Cerebellar nuclear complex (tissue), 1 donor: ENCODE measurements around the gene GATAD2B.
"Not testable (repeated sequence)": the region's sequence is repeated elsewhere in the genome, so short reads cannot be mapped to it uniquely, and the experiment has no call there.

Experiments used
- DNase-seq, 2 experiments: peaks; one replicate each; lab custom pipeline; 2025; lab: John Stamatoyannopoulos, UW

Gene GATAD2B

DNA sequence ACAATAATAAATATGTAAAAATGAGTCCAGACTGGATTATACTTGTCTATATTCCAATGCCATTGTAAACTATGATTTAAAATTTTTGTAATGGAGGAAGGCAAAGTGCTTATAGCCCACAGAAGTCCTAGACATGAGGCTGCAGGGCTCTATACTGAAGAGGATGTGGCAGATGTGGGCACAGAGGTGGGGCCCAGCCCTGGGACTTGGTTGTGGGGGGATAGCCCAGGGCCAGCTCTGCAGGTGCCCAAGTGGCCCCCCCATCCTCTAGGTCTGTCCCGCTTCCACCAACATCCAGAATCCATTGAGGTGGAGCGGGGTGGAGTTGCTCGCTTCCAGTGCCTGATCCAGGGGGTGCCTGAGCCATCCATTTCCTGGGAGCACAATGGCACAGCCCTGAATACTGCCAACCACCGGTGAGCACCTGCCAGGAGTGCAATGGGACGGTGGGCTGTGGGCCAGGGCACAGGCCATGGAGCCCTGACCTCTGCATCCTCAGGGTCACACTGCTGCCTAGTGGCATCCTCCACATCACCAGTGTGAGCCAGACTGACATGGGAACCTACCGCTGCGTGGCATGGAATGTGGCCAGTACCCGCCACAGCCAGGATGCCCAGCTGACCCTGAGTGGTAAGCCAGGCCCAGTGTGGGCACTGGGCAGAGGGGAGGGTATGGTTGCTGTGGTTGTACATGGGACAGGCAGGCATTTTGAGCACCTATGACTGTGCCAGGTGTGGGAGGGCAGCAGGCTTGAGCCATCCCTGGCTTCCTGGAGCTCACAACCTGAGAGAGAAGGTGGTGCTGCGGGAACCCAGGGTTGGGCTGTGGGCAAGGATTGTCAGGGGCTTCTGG is 126.6 kb downstream of the GATAD2B start:
- DNase-seq, result no peak

DNA sequence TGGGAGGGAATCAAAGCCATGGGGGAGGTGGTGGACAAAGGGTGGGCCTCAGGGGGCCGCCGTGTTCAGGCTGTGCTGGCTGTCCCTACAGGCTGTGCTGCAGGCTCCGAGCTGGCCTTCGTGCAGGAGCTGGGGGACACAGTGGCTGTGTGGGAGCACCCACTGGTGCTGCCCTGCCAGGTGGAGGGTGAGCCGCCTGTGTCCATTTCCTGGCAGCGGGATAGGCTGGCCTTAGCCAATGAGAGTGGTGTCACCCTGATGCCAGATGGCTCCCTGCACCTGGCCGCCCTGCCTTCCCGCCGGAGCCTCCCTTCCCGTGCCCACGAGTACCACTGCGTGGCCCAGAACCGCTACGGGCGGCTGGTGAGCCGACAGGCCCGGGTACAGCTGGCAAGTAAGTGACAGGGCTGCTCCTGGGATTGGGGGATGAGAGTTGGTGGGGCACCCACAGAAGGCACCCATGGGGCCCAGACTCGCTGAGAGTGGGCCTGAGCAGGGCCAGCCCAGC is 127.4 kb downstream of the GATAD2B start:
- peak in 1 of 2 experiments; percentile 37 for DNase-seq

GRCh38 chr1:153794624-153795329 is 128.0 kb downstream of the GATAD2B start:
- no peak for DNase-seq

DNA sequence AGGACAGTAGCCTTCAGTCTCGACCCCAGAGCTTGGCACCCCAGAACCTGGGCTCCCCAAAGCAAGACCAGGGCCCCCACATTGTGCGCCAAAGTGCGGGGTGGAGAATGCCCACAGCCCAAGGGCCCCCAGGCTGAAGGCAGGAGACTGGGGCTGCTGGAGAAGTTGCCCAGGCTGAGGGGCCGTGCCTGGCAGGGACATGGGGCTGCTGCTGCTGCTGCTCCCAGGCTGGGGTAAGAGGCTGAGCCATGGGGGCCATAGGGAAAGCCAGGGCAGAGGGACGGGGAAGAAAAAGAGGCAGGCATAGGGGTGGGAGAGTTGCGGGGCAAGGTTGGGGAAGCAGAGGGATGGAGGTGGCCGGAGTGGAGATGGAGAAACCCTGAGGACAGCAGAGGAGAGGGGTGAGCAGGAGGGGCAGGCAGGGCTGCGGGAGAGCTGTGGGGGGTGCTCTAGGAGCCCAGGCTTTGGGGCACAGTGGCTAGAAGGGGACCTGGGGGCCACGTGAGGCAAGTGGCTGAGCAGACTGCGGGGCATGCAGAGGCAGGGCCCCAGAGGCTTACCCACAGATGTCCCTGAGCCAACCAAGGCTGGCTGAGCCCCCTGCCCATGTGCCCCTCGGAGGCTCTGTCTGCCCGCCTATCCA is 128.7 kb downstream of the GATAD2B start:
- DNase-seq, result no peak

DNA sequence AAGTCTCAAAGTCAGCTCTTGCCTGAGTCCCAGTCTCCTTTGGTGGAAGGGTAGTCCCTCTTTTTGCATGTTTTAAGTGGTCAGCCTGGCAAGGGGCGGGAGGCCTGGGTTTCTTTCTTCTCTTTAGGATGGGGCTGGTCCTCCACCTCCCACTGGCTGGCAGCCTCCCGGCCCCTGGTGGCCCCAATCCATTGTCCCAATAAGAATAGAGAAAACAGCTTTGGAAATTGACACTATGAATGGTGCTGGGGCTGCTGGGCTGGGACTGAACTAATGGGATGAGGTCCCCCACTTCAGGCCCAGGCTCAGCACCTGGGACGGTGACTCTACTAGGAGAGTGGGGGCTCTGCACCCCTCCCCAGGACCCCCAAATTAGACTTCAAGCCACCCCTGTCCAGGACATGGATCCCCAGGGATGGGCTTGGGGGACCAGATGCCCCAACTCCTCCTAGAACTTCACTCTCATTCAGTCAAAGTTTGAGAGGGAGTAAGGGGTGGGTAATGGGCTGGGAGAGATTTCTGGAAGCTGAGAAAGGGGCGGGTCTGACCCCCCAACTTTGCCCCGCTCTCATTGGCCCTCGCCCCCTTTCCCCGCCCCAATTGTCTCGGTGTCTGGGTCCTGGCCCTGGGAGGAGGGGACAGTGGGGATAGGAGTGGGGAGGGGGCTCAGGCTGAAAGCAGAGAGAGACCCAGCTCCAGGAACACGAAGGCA is 129.4 kb downstream of the GATAD2B start:
- no peak for DNase-seq

DNA sequence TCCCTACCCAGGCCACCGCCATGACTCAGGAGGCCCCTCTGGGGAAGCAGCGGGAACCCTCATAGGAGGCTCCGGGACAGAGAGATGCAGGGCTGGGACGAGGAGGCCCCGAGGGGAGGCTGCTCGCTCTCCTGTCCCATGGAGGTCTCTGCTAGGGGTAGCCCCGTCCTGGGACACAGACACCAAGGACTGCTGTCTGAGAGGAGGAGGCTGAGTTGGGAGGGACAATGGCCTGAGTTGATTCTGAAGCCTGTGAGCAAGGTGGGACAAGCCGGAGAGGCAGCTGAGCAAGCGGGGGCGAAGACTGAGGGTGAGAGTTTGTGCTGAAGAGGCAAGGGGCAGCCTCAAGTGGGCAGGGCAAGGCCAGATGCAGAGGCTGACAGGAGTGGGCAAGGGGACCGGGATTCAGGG is 130.1 kb downstream of the GATAD2B start:
- no peak for DNase-seq

DNA sequence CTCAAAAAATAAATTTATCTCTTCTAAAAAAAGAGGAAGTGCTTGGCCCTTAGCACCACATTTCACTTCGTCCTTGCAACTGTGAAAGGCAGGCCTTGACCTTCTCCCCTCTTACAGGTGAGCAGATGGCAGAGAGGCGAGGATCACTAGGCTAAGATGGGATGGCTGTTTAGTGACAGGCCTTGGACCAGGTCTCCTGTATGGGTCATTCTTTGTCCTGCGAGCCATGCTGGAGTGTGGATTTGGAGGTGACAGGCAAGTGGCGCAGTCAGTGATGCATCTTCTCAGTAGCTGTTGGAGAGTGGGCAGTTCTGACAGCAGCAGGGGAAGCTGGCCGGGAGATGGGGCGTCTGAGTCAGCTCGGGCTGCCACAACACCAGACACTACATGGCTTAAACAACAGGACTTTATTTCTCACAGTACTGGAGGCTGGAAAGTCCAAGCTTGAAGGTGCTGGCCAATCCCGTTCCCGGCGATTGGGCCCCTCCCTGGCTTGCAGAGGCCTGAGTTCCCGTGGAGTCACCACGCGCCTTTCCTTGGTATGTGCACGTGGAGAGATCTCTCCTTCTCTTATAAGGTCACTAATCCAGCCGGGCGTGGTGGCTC is 131.0 kb downstream of the GATAD2B start:
- no peak for DNase-seq

DNA sequence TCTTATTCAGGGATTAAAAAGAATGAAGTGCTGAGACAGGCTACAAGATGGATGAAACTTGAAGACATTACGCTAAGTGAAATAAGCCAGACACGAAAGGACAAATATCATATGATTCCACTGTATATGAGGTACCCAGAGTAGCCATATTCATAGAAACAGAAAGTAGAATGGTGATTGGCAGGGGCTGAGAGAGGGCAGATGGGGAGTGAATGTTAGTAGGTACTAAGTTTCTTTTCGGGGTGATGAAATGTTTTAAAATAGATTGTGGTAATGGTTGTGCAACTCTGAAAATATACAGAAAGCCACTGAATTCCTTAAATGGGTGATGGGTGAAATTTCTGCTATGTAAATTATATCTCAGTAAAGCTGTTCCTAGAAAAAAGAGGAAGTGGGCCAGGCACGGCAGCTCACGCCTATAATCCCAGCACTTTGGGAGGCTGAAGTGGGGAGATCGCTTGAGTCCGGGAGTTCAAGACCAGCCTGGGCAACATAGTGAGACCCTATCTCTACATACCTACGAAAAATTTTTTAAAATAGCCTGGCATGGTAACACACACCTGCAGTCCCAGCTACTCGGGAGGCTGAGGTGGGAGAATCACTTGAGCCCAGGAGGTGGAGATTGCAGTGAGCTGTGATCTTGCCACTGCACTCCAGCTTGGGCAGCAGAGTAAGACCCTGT is 131.7 kb downstream of the GATAD2B start:
- DNase-seq, result no peak

- DNase-seq, result peak; percentile 31 to 82
These were observed 132.3 kb downstream of the GATAD2B start for GRCh38 chr1:153790313-153790965.

- DNase-seq, result no peak
These were observed 133.2 kb downstream of the GATAD2B start for GRCh38 chr1:153789478-153790034.

- DNase-seq, result no peak
These were observed 136.6 kb downstream of the GATAD2B start for GRCh38 chr1:153786038-153786790.

GRCh38 chr1:153783233-153784190 is 139.3 kb downstream of the GATAD2B start:
- peak in 1 of 2 experiments; percentile 43 for DNase-seq

DNA sequence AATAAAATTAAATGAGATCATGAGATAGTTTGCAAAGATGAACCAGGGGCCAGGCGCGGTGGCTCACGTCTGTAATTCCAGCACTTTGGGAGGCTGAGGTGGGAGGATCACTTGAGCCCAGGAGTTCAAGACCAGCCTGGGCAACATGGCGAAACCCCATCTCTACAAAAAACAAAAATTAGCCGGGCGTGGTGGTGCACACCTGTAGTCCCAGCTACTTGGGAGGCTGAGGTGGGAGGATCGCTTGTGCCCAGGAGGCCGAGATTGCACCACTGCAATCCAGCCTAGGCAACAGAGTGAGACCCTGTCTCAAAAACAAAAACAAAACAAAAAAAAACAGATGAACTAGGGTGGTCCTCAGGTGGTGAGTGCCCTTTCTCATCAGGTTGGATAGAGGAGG is 140.1 kb downstream of the GATAD2B start:
- not testable (repeated sequence) for DNase-seq

DNA sequence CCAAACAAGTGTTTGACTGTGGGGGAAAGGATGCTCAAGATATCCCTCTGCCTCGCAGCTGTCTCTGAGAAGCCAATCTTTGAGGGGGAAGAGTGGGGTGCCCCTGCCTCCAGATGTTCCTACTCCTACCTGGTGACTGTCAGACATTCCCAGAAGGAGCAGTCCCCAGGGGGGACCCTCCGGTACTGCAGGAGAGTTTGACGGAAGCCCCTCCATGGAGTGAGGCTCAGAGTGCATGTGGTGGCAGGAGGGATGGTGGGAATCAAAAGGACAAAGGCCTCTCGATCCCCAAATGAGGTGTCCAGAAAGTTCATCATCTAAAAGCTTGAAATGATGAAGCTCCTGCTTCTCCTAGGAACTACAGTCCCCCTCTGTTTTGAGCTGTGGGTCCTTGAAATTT is 142.2 kb downstream of the GATAD2B start:
- DNase-seq, result no peak

GRCh38 chr1:153779781-153780541 is 142.8 kb downstream of the GATAD2B start:
- DNase-seq, result no peak

DNA sequence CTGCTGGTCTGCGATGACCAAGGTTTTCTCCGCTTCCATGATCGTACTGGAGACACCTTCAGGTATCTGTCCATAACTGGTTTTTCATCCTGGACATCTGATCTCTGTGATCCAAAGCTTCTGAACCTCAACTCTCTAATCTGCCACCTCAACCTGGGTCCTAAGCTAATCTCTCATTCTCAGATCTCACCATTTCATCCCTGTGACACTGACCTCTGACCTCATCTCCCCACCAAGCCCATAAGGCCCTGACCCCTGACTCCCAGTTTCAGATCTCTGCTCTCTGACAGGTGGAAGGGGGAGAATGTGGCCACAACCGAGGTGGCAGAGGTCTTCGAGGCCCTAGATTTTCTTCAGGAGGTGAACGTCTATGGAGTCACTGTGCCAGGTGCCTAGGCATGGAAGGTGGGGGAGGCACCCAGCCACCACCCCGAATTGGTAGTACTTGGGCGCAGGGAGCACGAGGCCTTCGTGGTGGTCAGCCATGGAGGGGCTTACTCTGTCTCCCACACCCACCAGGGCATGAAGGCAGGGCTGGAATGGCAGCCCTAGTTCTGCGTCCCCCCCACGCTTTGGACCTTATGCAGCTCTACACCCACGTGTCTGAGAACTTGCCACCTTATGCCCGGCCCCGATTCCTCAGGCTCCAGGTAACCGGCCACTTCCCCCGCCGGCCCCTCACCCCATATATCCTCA is 143.8 kb downstream of the GATAD2B start:
- DNase-seq, result no peak
